NCI-H2081 treated with DMSO at 0.1 percent for 48 hours (cell line): ENCODE results near the gene GPN2.

Source experiments
- DNase-seq: peaks from one replicate; lab custom pipeline; 2025; lab: John Stamatoyannopoulos, UW

Gene GPN2

GRCh38 chr1:26831546-26832248 lies 58.4 kb downstream of the GPN2 start:
- DNase-seq, result no peak

GRCh38 chr1:26831059-26831458 lies 59.0 kb downstream of the GPN2 start:
- no peak for DNase-seq

- DNase-seq, result no peak
Measured at GRCh38 chr1:26829184-26829911, 60.7 kb downstream of the GPN2 start.

- DNase-seq, result no peak
Measured at GRCh38 chr1:26828411-26828991, 61.6 kb downstream of the GPN2 start.

GRCh38 chr1:26827663-26828062 lies 62.4 kb downstream of the GPN2 start:
- no peak for DNase-seq

GRCh38 chr1:26827106-26827604 lies 62.9 kb downstream of the GPN2 start:
- no peak for DNase-seq

- no peak for DNase-seq
Measured at GRCh38 chr1:26826261-26827105, 63.6 kb downstream of the GPN2 start, which contains the start of gene ZDHHC18. TSS of gene ZDHHC18 (plus strand) at chr1:26826688. CDS start at chr1:26826805, 117 bp downstream.
